ENCODE measurements around the gene MEGF10.

The MEGF10 gene

DNA sequence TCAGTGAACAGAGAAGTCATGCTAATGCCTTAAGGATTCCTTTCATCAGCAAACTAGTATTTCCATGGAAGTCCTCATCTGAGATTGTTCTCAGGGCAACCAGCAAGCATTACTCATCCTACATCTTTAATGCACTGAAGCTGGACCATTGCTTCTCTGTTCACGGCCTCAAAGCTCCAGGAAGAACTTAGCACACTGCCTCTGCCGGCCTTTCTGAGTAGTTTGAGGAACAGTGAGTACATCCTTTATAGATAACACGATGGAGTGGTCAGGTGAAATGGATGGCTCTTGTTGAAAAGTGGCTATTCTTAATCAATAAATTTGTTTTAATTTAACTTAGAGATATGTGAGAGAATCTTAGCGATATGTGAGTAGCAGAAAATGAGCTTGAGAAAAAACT, 35.8 kb downstream of the MEGF10 start:
- no peak for DNase-seq (ENCODE audit: low read depth in 1 of 2, low spot score in 1 of 2)

DNA sequence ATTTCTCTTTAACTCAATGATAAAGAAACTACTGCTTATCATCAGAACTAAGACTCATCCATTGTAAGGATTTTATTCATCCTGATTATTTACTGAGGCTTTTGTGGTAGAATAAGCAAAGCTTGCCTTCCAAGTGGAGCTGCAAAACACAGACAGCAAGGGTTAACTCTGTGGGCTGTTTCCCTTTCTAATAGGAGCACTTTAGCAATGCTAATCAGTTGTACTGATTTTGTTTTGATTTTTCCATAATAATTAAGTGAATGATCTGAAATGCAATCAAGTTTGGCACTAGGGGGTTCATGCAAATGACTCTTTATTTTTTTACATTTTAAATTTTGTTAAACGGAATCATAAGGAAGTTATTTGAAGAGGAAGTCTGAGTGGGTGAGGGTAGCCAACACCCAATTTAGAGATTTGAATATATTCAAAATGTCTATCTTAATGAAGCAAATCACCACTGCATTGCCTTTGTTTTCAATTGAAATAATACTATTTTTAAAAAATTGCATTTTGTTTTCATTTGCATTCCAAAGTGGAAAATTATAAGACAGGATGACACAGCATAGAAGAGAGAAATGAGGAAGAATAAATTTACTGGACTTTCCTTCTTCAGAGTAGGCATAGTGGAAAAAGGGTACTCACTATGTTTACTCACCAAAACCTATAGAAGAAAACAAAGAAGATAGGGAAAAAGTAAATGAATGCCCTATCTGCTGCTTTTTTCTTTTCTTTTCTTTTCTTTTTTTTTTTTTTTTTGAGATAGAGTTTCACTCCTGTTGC, 36.6 kb downstream of the MEGF10 start:
- no peak for DNase-seq (ENCODE audit: low read depth in 1 of 2, low spot score in 1 of 2)

DNA sequence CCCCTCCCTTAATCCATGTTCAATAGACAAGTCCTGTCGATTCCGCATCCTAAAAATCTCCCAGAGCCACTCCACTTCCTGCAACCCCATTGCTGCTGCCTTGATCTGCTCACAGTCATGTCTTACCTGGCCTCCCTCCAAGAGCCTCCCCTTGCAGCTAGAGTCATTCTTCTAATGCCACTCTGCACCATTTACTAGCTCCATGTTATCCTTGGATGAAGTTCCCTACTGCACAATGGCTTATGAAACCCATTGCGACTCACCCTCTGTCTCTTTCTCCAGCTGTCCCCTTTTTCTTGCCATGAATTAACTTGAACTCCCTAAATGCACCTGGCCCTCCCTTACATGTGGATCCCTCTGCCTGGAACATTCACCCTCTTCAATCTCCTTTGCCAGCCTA, 39.5 kb downstream of the MEGF10 start:
- no peak for DNase-seq (ENCODE audit: low read depth in 1 of 2, low spot score in 1 of 2)

DNA sequence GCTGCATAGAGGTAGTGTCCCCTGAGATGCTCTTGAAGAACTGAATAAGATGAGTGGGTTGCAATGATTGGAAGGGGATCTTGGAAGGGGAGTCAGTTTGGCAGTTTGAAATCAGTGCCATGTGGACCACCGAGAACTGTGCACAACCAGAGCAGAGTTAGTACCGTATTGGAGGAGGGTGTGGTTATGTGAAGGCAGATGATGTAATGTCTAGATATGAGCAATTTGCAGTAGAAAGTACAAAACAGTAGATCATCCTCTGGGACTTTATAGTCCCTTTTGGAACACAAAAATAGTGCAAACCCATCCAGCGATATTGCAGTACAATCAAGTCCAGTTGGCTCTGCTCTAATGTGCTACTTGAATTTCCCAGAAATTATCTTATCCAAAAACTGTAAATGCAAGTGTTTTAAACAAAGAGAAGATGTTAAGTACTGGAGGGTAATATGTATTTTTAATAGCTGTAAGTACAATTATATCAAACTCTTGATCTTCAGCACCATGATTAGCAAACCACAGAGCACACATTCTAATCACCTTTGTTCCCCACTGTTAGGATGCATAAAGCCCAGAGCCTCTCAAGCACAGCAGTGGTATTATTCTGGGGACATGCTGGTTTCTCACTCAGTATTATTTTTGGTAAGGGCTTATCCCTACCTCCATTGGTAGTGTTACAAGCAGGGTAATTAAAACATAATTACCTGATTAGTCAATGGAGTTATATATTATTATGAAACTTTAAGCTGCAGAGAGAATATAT, 41.5 kb downstream of the MEGF10 start:
- no peak for DNase-seq (ENCODE audit: low read depth in 1 of 2, low spot score in 1 of 2)

DNA sequence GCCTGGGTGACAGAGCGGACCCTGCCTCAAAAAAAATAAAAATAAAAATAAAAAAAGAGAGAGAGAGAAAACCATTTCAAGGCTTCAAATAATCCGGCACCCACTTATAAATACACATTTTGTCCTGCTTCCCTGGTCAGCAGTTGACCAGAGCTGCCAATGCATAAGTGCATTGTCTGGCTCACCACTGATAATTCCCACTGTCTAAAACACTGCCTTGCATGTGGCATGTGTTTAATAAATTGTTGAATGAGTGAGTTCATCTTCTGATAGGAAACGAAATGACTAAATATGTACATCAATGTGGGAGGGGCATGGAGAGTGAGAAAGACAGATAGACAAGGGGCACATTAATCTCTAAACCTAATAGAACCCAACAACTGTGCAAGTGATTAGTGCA, 42.9 kb downstream of the MEGF10 start:
- no peak for DNase-seq (ENCODE audit: low read depth in 1 of 2, low spot score in 1 of 2)

DNA sequence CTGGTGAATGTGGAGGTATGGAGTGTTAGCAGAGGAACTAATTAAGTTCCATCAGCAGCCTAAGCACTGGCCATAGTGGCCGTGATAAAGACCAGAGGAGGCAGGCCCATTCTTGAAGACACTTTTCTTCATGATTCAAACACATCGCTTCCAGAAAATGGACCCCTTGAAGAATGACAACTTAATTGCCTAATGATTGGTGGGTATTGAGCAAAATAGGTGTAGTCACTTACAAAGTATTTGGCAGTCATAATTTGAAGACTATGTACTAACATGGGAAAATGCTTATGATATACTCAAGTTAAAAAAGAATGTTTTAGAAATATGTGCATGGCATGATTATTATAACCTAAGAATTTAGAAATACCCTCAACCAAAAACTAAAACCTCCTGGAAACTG, 44.8 kb downstream of the MEGF10 start:
- DNase-seq (ENCODE audit: low read depth in 1 of 2, low spot score in 1 of 2), result no peak

DNA sequence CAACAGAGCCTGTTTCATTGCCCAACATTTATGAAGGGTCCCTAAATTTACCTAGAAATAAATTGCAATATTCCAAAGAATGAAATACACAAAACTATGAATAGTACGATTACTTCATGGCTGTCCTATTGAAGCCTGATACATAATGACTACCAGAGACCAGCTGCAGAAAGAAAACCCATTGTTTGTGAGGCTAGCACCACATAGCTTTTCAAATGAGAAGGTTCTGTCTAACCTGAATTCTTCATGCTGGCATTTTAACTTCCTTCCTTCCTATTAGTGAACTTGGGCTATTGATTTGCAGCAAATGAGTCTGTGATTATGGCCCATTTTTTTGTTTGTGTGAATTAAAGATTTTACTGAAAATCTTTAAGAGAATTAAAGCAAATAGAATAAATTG, 47.3 kb downstream of the MEGF10 start:
- no peak for DNase-seq (ENCODE audit: low read depth in 1 of 2, low spot score in 1 of 2)

DNA sequence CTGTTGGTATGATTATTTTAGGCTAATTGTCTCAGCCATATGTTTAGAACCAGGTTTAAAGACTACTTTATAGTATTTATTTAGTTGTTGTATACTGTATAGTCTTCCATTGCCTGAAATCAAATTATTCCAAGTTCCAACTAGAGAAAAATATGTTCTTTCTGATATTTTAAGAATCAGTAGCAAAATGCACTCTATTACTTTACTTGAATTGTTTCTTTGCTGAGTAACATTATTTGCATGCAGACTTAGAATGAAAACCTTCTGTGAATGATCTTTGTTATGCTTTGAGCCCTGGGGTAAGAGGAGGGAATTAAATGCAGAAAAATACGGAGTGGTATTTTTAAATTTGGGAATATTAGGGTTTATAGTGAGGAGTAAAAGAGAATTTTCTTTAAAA, 47.9 kb downstream of the MEGF10 start:
- no peak for DNase-seq (ENCODE audit: low read depth in 1 of 2, low spot score in 1 of 2)

DNA sequence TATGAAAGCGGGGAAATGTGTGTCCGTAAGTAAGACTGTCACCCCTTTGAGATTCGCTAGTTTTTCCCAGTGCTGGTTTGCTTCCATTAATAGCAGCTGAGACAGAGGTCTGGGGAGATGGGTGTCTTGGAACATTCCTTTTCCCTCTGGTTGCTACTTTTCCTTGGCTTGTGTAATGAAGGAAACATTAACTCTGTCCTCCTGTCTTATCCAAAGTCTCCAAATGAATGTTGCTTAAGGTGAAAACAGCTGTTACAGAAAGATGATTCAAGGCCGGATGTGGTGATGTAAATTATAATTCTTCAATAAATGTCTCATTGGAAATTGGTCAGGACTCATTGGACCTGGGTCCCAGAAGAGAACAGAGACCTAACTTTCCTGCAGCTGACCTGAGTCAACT, 50.0 kb downstream of the MEGF10 start:
- DNase-seq (ENCODE audit: low read depth in 1 of 2, low spot score in 1 of 2), result no peak

DNA sequence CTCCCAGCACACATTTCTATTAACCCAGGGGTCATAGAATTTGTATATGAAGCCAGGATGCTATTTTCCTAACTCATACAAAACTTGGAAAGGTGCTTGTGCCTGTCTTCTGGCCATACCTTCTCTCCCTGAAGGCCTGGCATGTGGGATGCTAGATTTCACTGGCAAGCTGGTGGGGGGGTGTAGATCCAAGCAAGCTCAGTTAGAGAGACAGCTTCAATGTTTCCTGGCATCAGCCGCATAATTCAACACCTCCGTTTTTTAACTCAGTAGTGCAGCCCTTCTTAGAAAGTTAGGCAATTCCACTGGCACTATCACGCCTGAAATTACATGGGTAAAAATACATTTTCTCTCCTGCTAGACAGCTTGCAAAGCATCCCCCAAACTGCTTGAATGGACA, 51.8 kb downstream of the MEGF10 start:
- DNase-seq (ENCODE audit: low read depth in 1 of 2, low spot score in 1 of 2), result no peak

DNA sequence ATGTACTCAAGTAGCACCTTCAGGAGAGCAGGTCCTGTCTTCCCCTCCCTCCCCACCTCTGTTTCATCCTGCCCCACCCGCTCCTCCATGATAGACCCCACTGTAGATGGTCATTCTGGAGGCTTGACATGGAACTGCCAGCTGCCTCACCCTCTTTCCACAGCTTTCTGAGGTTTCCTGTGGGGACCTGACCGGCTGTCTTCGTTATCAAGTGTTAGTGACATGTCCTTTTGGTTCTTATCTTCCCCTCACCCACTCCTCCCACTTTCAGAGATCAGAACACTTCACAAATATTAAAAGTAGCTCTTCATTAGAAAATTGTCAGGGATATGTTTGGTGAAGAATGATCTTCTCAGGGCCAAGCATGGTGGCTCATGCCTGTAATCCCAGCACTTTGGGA, 52.7 kb downstream of the MEGF10 start:
- no peak for DNase-seq (ENCODE audit: low read depth in 1 of 2, low spot score in 1 of 2)

DNA sequence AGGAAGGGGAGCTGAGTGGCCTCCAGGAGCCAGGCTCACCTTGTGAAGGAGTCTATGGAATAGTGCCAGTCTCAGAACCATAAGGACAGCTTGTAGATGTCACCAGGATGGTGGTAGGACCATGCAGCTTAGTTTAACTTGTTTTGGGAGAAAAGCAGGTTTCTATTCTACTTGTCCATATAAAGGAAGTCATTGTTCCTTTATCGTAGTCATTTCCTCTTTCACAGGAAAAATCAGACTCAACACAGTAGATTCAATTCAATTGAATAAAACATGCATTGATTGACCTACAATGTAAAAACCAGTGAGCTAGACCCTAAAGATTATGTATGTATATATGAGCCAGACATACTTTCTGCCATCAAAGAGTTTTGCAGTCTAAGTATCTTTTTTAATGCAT, 53.3 kb downstream of the MEGF10 start:
- no peak for DNase-seq (ENCODE audit: low read depth in 1 of 2, low spot score in 1 of 2)

DNA sequence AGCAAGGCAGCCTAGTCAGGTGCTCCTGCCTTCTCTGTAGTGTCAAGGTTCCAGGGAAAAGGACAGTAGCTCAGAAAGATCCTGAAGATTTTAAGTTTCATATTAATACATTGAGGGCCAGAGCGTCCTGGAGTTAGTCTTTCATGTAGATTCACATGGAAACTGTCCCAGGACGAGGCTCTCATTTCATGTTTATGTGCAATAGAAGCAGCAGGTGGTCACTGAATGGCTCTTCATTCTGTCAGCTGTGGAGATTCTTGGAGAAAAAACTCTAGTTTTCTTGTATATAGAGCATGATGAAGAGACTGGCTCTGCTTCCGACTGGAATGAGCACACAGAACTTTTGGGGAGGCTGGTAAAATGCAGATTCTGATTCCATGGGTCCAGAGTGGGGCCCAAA, 54.3 kb downstream of the MEGF10 start:
- DNase-seq (ENCODE audit: low read depth in 1 of 2, low spot score in 1 of 2), result no peak

DNA sequence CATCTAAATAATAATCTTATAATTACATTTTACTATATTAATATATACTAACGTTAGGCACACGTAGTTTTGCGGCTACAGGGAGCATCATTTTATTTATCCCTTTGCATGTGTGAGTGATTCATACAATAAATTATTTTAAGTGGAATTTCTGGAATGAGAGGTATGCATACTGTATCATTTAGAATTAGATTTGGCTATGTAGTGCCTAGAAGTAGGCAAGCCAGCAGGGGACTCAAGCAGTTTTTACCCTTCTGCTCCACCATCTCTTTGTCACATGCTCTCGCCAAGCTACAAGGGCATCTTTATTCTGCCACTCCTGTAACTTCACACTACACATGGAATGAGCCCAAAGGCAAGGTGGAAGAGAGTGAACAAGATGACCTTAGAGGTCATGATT, 60.8 kb downstream of the MEGF10 start:
- no peak for DNase-seq (ENCODE audit: low read depth in 1 of 2, low spot score in 1 of 2)

DNA sequence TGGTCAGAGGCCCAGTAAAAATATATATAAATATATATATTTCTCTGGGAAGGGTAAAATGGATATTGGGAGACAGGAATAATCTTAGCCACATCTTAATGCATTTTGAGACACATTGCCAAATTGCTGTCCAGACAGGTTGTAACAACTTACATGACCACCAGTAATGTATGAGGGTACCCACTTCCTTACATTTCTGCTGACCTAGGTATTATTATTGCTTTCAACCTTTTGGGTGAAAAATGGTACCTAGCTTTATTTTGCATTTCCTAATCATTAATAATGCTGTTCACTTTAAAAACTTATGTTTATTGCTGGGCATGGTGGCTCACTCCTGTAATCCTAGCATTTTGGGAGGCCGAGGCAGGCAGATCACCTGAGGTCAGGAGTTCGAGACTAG, 61.5 kb downstream of the MEGF10 start:
- no peak for DNase-seq (ENCODE audit: low read depth in 1 of 2, low spot score in 1 of 2)

DNA sequence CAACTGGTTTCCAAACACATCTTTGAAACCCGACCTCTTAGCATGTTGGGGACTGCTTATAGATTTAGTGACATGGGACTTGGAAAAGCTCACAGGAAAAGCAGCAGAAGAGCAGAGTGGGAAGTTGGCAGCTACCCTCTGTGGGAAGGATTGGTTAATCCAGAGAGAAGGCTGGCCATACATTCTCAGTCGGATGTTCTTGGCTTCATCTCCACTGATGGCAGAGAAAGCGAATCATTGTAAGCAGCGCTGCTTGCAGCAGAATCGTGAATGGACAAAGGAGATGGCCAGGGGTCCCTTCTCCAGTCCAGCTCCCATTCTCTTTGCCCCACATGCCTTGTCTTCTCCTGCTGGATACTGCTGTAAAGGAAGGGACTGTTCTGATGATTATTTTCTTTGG, 62.7 kb downstream of the MEGF10 start:
- DNase-seq (ENCODE audit: low read depth in 1 of 2, low spot score in 1 of 2), result no peak

DNA sequence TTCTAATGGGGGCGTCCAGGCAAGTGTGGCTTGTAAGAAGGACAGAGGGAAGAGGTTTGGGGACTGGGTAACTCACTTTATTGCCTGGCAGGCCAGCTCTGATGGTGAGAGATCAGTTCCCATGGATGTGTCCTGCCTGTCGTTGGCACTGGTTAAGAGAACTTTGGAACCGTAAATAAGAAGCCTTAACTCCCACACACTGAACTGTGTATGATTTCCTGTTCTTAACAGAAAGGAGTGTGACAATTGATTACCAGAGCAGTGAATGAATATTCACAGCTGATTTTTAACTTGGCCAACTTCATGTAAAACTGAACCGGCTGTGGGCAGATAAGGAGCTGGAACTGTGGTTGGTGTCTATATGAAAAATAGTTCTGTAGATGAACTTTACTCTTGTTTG, 63.2 kb downstream of the MEGF10 start:
- no peak for DNase-seq (ENCODE audit: low read depth in 1 of 2, low spot score in 1 of 2)

DNA sequence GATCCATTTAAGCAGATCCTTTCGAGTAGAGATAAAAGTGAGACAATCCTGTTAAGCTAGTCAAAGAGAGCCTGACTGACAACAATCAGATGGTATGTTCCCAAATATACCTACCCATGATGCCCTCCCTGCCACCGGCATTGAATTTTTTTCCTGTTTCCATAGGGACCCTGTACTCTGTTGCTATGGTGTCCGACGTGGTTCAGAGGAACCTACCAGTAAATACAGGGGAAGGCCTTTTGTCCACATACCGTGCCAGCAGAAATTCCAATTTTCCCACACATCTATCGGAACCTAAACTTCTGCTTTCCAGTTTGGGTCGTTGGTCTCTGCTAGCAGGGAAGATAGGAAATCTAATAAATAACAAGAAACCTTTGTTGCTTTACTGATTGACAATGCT, 64.7 kb downstream of the MEGF10 start:
- no peak for DNase-seq (ENCODE audit: low read depth in 1 of 2, low spot score in 1 of 2)

DNA sequence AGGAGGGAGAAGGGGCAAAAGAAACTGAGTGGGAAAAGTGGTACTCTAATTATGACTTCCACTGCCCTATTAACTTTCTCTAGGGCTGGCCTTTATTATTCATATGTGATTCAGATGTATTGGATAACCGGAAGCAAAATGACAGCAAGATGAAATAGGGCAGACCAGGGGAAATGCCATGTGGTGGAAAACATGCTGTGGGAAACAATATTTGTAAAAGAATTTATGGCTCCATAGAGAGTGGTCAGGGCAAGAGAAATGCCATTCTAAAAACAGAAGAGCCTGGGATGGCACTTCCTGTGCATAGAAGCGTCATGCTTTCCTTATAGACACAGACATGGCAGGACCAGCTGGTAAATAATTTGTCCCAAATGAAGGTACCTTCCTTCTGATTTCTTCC, 67.7 kb downstream of the MEGF10 start:
- no peak for DNase-seq (ENCODE audit: low read depth in 1 of 2, low spot score in 1 of 2)

DNA sequence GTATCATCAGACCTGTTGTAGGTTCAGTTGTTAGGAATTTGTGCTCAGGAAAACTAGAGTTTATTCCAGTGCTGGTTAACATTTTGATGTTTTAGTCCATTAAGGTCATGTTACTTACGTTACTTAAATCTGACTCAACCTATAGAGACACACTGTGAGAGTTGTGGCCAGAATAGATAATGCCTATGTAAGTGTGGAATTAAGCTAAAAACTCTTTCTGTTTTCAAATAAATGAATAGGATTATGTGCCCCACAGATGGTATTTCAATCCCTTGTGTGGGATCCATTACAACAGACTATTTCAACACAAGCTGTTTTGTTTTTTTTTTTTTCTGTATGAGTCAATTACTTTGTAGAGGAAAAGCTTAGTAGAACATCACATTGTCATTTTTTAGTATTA, 68.1 kb downstream of the MEGF10 start:
- no peak for DNase-seq (ENCODE audit: low read depth in 1 of 2, low spot score in 1 of 2)

DNA sequence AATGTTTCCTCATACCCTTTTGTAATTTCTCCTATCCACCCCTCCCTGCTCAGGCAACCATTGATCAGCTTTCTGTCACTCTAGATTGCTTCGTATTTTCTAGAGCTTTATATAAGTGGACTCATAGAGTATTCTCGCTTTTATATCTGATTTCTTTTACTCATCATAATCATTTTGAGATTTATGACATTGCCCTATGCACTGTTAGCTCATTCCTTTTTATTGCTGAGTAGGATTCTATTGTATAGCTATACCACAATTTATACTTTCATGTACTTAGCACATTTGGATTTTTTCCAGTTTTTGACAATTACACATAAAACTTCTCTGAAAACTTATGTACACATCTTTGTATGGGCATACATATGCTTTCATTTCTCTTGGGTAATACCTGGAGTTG, 68.9 kb downstream of the MEGF10 start:
- DNase-seq (ENCODE audit: low read depth in 1 of 2, low spot score in 1 of 2), result no peak

DNA sequence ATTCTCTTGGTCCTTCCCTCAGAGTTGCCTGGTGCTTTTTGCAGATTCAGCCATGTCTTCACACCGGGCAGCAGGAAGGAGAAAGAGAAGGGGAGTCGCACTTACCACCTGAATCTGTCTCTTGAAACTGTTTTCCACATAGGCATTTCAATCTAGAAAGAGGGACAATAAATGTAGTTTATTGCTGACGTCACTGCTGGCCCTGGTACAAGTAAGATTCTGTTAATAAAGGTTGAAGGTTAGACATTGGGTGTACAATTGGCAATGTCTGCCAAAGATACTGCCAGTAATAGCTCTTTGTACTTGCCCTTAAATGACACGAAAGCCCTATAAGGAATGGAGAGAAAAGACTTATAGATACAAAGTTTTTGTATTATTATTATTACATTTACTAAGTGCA, 72.8 kb downstream of the MEGF10 start:
- no peak for DNase-seq (ENCODE audit: low read depth in 1 of 2, low spot score in 1 of 2)

DNA sequence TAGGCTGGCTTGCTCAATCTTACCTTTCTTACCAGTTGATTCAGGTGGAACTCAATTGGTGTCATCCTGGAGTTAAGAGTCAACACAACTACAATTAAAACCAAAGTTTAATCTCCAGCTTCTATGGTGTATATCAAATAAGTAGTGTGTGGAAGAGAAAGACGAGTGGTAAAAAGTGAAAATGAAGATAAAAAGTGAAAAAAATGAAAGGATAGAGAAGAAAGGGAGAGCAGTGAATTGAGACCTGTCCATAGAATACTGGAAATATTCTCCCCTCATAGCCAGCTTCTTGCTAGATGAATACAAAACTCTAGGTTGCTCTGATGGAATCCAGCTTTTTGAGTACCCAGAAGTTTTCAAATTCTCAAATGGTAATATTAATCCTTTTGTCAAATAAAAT, 76.4 kb downstream of the MEGF10 start:
- DNase-seq (ENCODE audit: low read depth in 1 of 2, low spot score in 1 of 2), result no peak
